SK-N-SH treated with all-trans-retinoic acid at 6 μM for 48 hours (cell line): ENCODE data around the gene PSME3IP1.

Experiments used
- CREB5 ChIP-seq: fragments of 250-450 bp; sonication (Bioruptor Pico); IDR thresholded peaks from 2 replicates; pipeline ENCODE4 v1.5.1; 2020; ENCODE audit warnings: low read depth, mild to moderate bottlenecking, moderate library complexity
- ISL1 ChIP-seq: fragments of 250-450 bp; sonication (Bioruptor Pico); IDR thresholded peaks from 2 replicates; pipeline ENCODE4 v2.1.2; 2022; ENCODE audit warnings: mild to moderate bottlenecking, moderate library complexity
- PATZ1 ChIP-seq: fragments of 250-450 bp; sonication (Bioruptor Pico); IDR thresholded peaks from 2 replicates; pipeline ENCODE4 v1.8.0; 2020; ENCODE audit warnings: mild to moderate bottlenecking, moderate library complexity, borderline replicate concordance
- PPARA ChIP-seq: fragments of 250-450 bp; sonication (Bioruptor Pico); IDR thresholded peaks from 2 replicates; pipeline ENCODE4 v1.5.0; 2020; ENCODE audit warnings: mild to moderate bottlenecking, borderline replicate concordance
- SNAI2 ChIP-seq: fragments of 250-450 bp; sonication (Bioruptor Pico); IDR thresholded peaks from 2 replicates; pipeline ENCODE4 v1.5.0; 2020; ENCODE audit warnings: mild to moderate bottlenecking, moderate library complexity
- TCF4 ChIP-seq: fragments of 250-450 bp; sonication (Bioruptor Pico); IDR thresholded peaks from 2 replicates; pipeline ENCODE4 v1.8.0; 2021; ENCODE audit warnings: mild to moderate bottlenecking, moderate library complexity, borderline replicate concordance
- ZFP3 ChIP-seq: fragments of 250-450 bp; sonication (Bioruptor Pico); IDR thresholded peaks from 2 replicates; pipeline ENCODE4 v1.5.0; 2020; ENCODE audit warnings: mild to moderate bottlenecking, moderate library complexity
- ZFP30 ChIP-seq: fragments of 450-650 bp; formaldehyde crosslinking; IDR thresholded peaks from 2 replicates; pipeline ENCODE4 v1.5.0; 2022; ENCODE audit warnings: mild to moderate bottlenecking, moderate library complexity
- ZNF565 ChIP-seq: fragments of 450-650 bp; formaldehyde crosslinking; conservative IDR thresholded peaks from 2 replicates; pipeline ENCODE4 v1.5.0; 2020; ENCODE audit warnings: low read depth, mild to moderate bottlenecking, moderate library complexity
- ZNF70 ChIP-seq: fragments of 450-650 bp; formaldehyde crosslinking; IDR thresholded peaks from 2 replicates; pipeline ENCODE4 v1.5.0; 2020; ENCODE audit warnings: mild to moderate bottlenecking, moderate library complexity

GRCh38 chr16:57138281-57138935 is 47.4 kb downstream of the PSME3IP1 start:
- TF ChIP-seq ZFP30 (no peak), PATZ1 (CRISPR knock-in tag) (no peak), PPARA (CRISPR knock-in tag) (no peak), ZFP3 (no peak), ISL1 (CRISPR knock-in tag) (no peak), TCF4 (CRISPR knock-in tag) (no peak), ZNF70 (no peak), ZNF565 (no peak), SNAI2 (no peak), CREB5 (CRISPR knock-in tag) (no peak)
